Subcutaneous adipose tissue (tissue), 4 donors: Measurements from ENCODE around the gene AP3B1. TPM values are rescaled to one million over a fixed set of nuclear protein-coding genes. Genes with fewer than 3 reads are reported as not detected.

ENCODE experiments used
- total RNA-seq, 4 donors: library from RNA; depleted of rRNA; stranded (reverse); fragments of >200 nt; gene quantifications; one replicate each; pipeline ENCODE4 v1.1.0, GENCODE V29; 2016
- TF ChIP-seq, protein P1 (sequence below): fragments of 450-650 bp; IDR thresholded peaks from one replicate; pipeline ENCODE4 v1.5.1; 2016; ENCODE audit warnings: low read depth, mild to moderate bottlenecking, control low read depth, antibody characterized with exemption, moderate library complexity

The AP3B1 gene
- total RNA-seq, 4 donors from 2014 or later: 44.6 to 71.4 (median 47.8) TPM

GRCh38 chr5:78224358-78224757 is 70.1 kb downstream of the AP3B1 start:
- TF ChIP-seq, protein P1, sequence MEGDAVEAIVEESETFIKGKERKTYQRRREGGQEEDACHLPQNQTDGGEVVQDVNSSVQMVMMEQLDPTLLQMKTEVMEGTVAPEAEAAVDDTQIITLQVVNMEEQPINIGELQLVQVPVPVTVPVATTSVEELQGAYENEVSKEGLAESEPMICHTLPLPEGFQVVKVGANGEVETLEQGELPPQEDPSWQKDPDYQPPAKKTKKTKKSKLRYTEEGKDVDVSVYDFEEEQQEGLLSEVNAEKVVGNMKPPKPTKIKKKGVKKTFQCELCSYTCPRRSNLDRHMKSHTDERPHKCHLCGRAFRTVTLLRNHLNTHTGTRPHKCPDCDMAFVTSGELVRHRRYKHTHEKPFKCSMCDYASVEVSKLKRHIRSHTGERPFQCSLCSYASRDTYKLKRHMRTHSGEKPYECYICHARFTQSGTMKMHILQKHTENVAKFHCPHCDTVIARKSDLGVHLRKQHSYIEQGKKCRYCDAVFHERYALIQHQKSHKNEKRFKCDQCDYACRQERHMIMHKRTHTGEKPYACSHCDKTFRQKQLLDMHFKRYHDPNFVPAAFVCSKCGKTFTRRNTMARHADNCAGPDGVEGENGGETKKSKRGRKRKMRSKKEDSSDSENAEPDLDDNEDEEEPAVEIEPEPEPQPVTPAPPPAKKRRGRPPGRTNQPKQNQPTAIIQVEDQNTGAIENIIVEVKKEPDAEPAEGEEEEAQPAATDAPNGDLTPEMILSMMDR: no peak

DNA sequence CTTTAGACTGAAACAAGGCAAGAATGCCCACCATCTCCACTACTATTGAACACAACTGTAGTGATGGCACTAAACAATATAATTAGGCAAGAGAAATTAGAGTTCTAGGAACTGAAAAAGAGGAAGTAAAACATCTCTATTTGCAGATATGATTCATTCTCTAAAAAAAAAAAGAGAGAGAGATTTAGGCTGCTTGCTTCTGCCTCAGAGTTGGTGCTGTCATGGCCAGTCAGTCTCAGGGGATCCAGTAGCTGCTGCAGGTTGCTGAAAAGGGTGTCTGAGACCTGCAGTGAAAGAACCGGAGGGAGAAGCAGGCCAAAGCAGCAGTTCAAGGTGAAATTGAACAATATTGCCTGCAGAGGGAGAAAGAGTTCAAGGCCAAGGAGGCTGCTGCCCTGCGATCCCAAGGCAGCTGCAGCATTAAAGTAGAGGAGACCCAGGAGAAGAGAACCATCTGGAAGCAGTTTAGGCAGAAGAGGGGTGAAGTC is 72.5 kb downstream of the AP3B1 start:
- TF ChIP-seq, protein P1: no peak

GRCh38 chr5:78221467-78221866 is 73.0 kb downstream of the AP3B1 start:
- TF ChIP-seq, protein P1: no peak

GRCh38 chr5:78215972-78216371 is 78.5 kb downstream of the AP3B1 start:
- TF ChIP-seq, protein P1: no peak

DNA sequence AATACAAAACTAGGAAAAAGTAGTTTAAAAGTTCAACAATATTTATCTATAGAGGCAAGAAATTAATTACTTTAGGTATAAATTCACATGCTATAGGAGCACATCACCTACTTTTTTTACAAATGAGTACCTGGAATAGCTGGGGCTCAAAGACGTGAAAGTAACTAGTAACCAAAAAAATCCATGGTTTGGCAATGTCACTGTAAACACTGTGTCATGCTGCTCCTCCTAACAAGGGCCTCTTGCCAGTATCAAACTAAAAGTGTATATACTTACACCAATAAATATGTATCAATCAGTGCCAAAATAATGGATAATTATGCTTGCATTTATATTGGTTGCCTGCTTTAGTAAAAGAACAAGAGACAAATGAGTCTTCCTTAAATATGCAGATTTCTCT is 78.9 kb downstream of the AP3B1 start:
- TF ChIP-seq, protein P1: no peak

GRCh38 chr5:78213799-78214198 is 80.7 kb downstream of the AP3B1 start:
- TF ChIP-seq, protein P1: no peak

DNA sequence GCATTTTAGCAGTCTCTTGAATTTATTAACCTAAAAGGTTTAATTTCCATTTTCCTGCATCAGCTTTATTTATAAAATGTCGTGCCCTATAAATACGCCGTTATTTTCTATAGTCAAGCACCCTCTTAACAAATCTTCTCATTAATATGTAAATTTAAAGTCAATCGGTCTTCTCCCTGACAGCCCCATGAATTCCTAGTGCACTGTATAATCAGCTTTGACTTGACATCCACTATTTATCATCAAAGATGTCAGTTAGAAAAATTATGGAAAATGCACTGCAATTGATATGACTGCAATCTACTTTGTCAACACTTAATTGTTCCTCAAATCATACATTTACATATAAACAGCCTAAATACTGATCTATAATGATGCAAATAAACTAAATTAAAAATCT is 83.4 kb downstream of the AP3B1 start:
- TF ChIP-seq, protein P1: no peak
